GM12875 (cell line): ENCODE measurements around the gene CAPZB.
"Not testable (repeated sequence)": the region's sequence is repeated elsewhere in the genome, so short reads cannot be mapped to it uniquely, and the experiment has no call there.

ENCODE experiments used
- H3K4me3 ChIP-seq: one replicate; pipeline ENCODE4 v1.5.1; 2011; ENCODE audit warnings: low read depth, low read length, control low read depth
- TF ChIP-seq, protein P1 (sequence below): IDR thresholded peaks from 2 replicates; pipeline ENCODE4 v1.5.1; 2011; ENCODE audit warnings: low read depth, mild to moderate bottlenecking, control low read depth, inconsistent platforms, low read length, moderate library complexity, borderline replicate concordance; ENCODE audit not compliant: insufficient read depth

CAPZB gene

DNA sequence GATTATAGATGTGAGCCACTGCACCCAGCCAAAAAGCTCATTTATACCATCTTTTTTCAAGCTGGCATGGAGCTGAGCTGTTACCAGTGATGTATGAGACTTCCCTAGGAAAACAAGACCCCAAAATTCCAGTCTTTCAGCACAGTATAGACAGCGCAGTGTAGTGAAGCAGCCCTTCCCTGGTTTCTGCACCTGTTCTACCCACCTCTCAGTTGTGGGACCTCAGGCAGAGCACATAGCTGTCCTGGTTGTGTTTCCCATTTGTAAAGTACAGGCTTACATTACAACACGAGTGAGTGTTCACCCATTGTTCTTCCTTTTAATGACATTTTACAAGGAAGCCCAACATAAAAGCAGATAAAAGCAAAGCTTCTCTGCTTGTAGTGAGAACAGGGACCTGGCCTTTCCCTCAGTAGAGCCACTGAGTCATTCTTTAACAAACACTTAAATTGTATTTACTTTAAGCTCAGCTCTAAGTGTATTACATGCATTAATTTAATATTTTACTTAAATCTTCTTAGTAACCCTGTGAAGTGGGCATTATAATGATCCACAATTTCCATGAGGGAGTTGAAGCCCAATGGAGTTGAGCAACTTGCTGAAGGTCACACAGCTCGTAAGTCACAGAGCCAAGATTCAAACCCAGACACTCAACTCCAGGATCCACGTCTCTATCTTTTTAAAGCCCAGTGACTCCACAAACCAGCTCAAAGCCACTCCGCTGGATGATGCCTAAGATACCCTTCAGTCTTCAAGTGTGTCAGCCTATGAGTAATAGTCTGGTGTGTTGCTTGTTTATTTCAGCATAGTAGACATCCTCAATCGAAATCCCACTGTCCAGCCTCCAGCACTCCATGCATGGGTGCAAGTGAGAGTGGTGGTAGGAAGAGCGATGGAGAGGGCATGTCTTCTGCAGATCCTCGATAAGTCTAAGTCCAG lies 40.5 kb upstream of the CAPZB start:
- TF ChIP-seq, protein P1, sequence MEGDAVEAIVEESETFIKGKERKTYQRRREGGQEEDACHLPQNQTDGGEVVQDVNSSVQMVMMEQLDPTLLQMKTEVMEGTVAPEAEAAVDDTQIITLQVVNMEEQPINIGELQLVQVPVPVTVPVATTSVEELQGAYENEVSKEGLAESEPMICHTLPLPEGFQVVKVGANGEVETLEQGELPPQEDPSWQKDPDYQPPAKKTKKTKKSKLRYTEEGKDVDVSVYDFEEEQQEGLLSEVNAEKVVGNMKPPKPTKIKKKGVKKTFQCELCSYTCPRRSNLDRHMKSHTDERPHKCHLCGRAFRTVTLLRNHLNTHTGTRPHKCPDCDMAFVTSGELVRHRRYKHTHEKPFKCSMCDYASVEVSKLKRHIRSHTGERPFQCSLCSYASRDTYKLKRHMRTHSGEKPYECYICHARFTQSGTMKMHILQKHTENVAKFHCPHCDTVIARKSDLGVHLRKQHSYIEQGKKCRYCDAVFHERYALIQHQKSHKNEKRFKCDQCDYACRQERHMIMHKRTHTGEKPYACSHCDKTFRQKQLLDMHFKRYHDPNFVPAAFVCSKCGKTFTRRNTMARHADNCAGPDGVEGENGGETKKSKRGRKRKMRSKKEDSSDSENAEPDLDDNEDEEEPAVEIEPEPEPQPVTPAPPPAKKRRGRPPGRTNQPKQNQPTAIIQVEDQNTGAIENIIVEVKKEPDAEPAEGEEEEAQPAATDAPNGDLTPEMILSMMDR: no peak

DNA sequence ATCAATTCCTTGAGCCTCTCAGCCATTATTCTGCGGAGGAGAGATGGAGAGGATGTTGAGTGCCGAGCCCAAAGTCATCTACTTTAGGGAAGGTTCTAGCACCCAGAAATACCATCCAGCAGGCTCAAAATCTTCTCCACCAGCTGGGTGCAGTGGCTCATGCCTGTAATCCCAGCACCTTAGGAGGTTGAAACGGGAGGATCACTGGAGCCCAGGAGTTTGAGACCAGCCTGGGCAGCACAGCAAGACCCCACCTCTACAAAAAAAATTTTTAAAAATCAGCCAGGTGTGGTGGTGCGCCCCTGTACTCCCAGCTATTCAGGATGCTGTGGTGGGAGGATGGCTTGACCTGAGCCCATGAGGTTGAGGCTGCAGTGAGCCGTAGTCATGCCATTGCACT lies 39.5 kb upstream of the CAPZB start:
- TF ChIP-seq, protein P1: no peak

More for the DNA sequence above, 40.5 kb upstream of the CAPZB start:
- H3K4me3 ChIP-seq: no peak overlapping the region

DNA sequence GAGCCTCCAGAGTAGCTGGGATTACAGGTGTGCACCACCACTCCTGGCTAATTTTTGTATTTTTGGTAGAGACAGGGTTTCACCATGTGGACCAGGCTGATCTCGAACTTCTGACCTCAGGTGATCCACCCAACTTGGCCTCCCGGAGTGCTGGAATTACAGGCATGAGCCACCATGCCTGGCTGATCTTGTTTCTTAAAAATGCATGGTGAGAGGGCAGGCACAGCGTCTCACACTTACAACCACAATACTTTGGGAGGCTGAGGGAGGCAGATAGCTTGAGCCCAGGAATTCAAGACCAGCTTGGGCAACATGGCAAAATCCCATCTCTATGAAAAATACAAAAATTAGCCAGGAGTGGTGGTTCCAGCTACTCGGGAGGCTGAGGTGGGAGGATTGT lies 37.2 kb upstream of the CAPZB start:
- H3K4me3 ChIP-seq: not testable (repeated sequence)

More for the DNA sequence above, 39.5 kb upstream of the CAPZB start:
- no peak overlapping the region for H3K4me3 ChIP-seq

DNA sequence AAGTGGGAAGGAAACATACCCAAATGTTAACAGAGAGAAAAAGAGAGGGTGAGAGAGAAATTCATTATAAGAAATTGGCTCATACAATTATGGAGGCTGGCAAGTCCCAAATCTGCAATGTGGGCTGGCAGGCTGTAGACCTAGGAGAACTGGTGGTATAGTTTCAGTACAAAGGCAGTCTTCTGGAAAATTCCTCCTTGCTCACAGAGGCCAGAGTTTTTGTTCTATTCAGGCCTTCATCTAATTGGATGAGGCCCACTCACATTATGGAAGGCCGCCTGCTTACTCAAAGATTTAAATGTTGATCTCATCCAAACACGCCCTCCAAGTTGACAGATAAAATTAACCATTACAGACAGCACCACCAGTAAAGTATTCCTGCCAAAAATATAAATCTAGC lies 36.1 kb upstream of the CAPZB start:
- H3K4me3 ChIP-seq: no peak overlapping the region
- TF ChIP-seq, protein P1: no peak

DNA sequence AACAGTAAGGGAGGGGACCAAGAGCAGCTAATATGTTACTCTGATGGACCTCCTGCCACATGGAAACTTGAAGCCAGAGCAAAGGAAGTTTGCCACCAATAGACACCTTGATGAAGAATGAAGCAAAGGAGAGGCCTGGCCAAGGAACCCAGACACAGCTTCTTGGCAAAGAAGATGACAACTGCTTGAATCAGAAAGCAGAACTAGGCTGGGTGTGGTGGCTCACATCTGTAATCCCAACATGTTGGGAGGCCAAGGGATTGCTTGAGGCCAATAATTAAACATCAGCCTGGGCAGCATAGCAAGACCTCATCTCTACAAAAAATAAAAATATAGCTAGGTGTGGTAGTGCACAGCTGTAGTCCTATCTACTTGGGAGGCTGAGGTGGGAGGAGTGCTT lies 31.7 kb upstream of the CAPZB start:
- no peak overlapping the region for H3K4me3 ChIP-seq
- TF ChIP-seq, protein P1: no peak

DNA sequence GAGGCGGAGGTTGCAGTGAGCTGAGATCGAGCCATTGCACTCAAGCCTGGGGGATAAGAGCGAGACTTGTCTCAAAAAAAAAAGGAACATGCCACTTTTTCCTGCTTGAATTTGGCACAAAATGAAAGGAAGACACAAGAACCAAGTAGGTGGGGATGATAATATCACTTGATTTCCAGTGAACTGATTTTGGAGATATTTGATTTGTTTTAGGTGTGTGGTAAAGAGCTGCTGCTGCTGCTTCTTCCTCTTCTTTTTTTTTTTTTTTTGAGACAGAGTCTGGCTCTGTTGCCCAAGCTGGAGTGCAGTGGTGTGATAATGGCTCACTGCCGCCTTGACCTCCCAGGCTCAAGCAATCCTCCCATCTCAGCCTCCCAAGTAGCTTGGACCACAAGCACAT lies 29.9 kb upstream of the CAPZB start:
- TF ChIP-seq, protein P1: no peak
- H3K4me3 ChIP-seq: no peak overlapping the region

DNA sequence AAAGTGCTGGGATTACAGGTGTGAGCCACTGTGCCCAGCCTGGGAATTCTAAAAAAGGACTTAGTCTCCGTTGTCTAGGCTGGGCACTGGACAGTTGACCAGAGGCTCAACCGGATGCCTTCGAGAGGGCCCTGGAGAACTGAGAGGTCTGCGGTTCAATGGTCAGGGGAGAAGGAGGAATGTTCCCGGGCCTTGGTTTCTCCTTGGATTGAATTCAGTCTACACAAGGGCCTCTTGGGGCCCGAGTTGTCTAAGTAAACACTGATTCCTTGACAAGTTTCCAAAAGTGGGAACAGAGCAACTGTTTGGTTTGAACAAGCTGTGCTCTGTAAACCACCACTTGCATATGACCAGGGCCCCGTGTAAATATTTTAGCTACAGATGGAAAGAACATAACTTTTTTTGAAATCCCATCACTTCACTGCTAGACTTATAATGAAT lies 29.1 kb upstream of the CAPZB start:
- no peak overlapping the region for H3K4me3 ChIP-seq
- TF ChIP-seq, protein P1: no peak

DNA sequence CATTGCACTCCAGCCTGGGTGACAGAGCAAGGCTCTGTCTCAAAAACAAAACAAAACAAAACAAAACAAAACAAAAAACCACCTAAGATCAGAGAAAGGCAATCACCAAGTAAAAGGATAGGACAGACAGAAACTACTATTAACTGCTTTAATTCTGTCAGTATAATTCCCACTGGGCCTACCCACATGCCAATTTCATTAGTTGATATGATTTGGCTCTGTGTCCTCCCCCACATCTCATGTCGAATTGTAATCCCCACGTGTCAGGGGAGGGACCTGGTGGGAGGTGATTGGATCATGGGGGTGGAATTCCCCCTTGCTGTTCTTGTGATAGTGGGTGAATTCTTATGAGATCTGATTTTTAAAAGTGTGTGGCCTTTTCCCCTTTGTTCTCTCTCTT lies 27.2 kb upstream of the CAPZB start:
- TF ChIP-seq, protein P1: no peak

More for the DNA sequence above, 27.2 kb upstream of the CAPZB start:
- H3K4me3 ChIP-seq: no peak overlapping the region
